Measurements from ENCODE around the gene HSD17B1. TPM values are rescaled to one million over a fixed set of nuclear protein-coding genes. Genes with fewer than 3 reads are reported as not detected.

The HSD17B1 gene
- total and polyA plus RNA-seq, 2 of the 13 experiments (the other 11 are each of a cell fraction or from before 2014, with no cell fraction given): 0.54 to 0.93 TPM

DNA sequence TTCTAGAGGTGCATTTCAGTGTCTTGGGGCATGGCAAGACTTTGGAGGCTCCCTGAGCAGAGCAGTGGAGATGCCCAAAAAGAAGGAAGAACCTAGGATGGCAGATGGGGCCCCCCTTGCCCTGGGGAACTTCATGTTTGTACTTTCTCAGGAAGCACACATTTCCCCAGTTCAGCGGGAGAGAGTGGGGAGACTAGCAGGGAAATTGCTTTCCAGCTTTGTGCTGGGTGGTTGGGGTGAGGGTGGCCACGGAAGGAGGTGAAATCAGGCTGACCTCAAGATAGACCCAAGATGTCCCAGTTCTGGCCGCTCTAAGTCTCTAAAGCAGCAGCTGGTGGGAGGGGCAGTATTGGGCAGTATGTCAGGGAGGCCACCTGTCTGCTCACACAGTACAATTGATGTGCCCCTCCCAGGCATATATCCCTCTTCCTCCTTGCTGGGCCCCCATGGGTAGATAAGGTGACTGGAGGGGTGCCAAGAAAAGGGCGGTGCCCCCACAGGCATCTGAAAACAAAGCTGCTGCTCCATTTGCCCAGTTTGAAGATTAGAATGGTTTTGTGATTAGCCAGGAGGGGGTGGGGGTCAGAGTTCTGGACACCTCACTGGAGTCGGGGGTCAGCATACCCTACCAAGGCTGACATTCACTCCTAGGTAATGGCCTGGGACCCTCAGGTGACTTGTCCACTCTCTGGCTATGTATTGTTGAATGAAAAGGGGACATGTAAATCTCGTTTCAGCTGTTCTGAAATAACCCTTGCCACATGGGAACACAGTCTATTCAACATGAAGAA lies 33.8 kb upstream of the HSD17B1 start (continued):
- TF ChIP-seq ZNF691 (CRISPR knock-in tag; IDR thresholded peaks at IDR 0.05; ENCODE audit: borderline replicate concordance, low read depth): no peak
- TF ChIP-seq SOX6 (IDR thresholded peaks at IDR 0.05): no peak
- no peak for TF ChIP-seq SOX6 (CRISPR knock-in tag; IDR thresholded peaks at IDR 0.05)
- TF ChIP-seq RFX3 (CRISPR knock-in tag; IDR thresholded peaks at IDR 0.05): no peak
- no peak for TF ChIP-seq ZNF260 (CRISPR knock-in tag; IDR thresholded peaks at IDR 0.05; ENCODE audit: borderline replicate concordance, low read depth)
- no peak for TF ChIP-seq ZSCAN22 (CRISPR knock-in tag; IDR thresholded peaks at IDR 0.05)
- TF ChIP-seq ZFY (CRISPR knock-in tag; IDR thresholded peaks at IDR 0.05): no peak
- TF ChIP-seq, protein P1, sequence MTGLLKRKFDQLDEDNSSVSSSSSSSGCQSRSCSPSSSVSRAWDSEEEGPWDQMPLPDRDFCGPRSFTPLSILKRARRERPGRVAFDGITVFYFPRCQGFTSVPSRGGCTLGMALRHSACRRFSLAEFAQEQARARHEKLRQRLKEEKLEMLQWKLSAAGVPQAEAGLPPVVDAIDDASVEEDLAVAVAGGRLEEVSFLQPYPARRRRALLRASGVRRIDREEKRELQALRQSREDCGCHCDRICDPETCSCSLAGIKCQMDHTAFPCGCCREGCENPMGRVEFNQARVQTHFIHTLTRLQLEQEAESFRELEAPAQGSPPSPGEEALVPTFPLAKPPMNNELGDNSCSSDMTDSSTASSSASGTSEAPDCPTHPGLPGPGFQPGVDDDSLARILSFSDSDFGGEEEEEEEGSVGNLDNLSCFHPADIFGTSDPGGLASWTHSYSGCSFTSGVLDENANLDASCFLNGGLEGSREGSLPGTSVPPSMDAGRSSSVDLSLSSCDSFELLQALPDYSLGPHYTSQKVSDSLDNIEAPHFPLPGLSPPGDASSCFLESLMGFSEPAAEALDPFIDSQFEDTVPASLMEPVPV (CRISPR knock-in tag; IDR thresholded peaks at IDR 0.05): no peak
- TF ChIP-seq DNMT3B (CRISPR knock-in tag; conservative IDR thresholded peaks at IDR 0.05): no peak
- peak; percentile 16; the same call in 1 of the 2 replicates for TF ChIP-seq POLR2G (IDR thresholded peaks at IDR 0.05; ENCODE audit: low read depth, low read length)
- no peak for TF ChIP-seq GABPB1 (CRISPR knock-in tag; IDR thresholded peaks at IDR 0.05)
- no peak for TF ChIP-seq ZKSCAN8 (CRISPR knock-in tag; IDR thresholded peaks at IDR 0.05; ENCODE audit: borderline replicate concordance)
- peak; percentile 39; the same call in 1 of the 2 replicates for TF ChIP-seq ZNF563 (CRISPR knock-in tag; IDR thresholded peaks at IDR 0.05)
- no peak for TF ChIP-seq ZNF326 (CRISPR knock-in tag; IDR thresholded peaks at IDR 0.05; ENCODE audit: borderline replicate concordance)
- TF ChIP-seq KMT2B (CRISPR knock-in tag; IDR thresholded peaks at IDR 0.05): no peak
- TF ChIP-seq PHF21A (CRISPR knock-in tag; IDR thresholded peaks at IDR 0.05): no peak
- TF ChIP-seq ZNF644 (CRISPR knock-in tag; IDR thresholded peaks at IDR 0.05; ENCODE audit: low read depth): no peak
